GM19238 (cell line): ENCODE results near the gene GDF2.
A peak's percentile ranks its signal among the peaks of the same experiment; 100 is the strongest.

Experiments
- DNase-seq: peaks from one replicate; pipeline ENCODE4 v3.0.0; 2011; ENCODE audit warnings: low spot score; ENCODE audit not compliant: insufficient read length

The GDF2 gene

DNA sequence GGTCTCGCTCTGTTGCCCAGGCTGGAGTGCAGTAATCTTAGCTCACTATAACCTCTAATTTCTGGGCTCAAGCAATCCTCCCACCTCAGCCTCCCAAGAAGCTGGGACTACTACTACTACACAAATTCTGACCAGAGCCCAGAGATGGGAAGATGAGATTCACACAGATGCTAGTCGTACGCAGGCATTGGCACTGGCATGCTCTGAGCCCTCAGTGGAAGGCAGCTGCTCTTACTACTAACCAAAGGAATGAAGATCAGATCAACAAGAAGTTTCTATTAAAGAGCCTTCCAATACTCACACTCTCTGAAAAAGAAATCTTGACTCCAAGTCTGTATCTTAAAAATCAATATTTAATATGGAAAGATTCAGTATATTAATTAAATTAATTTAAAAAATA is 10.7 kb downstream of the GDF2 start:
- no peak for DNase-seq

DNA sequence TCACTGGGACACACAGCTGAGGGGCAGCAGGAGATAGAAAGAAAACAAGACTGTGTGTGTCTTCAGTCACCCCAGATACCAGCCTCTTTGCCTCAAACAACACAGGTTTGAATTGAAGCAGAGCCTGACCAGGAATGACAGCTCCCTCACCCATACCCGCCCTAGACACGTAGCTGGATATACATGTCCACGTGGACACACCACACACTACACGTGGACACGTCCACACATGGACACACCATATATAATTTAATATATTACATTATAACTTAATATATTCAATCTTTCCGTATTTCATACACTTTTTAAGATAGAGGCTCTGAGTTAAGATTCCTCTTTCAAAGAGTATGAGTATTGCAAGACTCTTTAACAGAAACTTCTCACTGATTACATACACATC is 11.3 kb downstream of the GDF2 start:
- DNase-seq, result no peak

DNA sequence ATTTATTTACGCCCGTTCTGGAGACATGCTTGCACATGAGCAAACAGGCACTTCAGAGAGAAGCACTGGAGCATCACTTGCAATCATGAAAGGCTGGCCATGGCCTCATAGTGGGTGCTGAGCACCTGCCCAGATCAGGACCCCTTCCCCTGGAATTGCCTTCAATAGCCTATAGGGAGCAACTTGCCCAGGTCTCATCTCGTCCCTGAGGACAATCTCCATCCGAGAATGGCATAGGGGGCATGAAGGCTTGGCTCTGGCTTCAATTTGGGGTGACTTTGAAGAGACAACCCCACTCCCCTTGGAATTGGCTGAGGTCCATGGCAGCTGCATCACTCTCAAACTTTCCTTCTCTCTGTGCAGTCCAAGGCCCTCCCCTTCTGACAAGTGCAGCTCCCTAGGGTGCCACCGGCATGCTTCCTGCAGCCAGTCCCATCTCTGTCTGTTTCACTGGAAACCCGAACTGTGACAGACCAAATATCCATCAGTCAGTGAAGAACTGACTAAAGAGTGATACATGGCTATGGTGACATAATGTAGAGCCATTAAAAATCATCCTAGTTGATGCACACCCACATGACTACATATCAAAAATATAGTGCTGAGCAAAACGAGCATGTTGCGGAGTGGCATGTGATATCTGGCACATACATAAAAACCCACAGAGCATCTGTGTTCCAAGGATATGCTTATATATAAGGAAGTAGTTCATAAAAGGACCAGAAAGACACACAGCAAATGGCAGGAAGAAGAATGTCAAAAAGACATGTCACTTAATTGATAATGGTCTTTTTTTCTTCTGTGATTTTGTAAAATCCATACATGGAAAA is 12.4 kb downstream of the GDF2 start:
- DNase-seq, result no peak

DNA sequence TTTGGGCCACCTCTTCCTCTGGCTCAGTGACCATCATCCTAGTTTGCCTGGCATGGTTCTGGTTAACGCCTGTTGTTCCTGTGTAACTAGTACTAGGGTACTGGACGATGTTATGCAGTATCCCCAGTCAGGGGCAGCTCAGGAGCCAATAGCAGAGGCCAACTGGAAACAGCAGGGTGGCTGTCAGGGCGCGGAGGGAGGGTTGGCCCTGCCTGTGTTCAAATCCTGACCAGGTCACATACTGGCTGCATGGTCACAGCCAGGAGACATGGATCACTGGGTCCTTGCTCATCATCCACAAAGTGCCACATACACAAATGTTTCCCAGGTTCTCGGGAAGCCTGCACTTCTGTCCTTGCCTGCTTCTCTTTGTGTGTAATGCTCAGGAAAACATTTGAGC is 13.7 kb downstream of the GDF2 start:
- DNase-seq, result no peak

DNA sequence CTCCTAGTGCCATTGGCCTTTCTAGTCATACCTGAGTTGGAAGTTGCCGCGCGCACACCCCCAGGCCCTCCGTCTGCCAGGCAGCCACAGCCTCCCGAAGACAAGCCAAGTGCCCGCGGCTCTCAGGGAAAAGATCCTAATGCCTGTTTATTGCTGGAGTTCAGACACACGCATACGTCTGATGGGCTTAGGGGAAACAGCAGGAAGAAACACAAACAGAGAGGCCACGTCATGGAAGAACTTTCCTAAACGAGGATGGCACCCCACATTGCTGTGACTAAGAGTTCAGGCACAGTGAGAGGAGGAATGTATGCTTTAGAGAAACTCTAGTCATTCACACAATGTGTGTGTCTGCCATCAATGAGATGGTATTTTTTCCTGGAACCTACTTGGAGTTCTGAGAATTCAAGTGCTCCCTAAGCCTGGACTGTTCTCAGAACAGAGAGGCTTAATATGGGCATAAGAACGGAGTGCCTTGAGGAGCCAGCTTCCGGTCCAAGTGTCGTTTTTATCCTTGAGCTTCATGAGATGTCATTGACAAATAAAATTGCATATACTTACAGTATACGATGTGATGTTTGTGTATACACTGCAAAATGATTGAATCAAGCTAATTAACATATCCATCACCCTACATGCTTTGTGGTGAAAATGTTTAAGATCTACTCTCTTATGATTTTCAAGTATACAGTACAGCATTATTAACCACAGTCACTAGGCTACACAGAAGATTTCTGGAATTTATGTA is 14.3 kb downstream of the GDF2 start:
- DNase-seq, result no peak

DNA sequence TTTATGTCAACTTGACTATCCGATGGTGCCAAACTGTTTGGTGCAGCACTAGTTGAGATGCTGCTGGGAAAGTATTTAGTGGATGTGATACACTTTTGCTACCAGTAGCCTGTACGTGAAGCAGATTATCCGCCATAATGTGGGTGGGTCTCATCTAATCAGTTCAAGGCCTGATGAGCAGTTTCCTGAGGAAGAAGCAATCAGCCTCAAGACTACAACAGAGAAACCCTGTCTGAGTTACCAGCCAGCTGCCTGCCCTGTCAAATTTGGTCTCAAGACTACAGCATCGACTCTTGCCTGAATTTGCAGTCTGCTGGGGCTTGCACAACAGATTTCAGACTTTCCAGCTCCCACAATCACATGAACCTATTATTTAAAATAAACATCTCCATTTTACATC is 15.1 kb downstream of the GDF2 start:
- DNase-seq, result no peak

DNA sequence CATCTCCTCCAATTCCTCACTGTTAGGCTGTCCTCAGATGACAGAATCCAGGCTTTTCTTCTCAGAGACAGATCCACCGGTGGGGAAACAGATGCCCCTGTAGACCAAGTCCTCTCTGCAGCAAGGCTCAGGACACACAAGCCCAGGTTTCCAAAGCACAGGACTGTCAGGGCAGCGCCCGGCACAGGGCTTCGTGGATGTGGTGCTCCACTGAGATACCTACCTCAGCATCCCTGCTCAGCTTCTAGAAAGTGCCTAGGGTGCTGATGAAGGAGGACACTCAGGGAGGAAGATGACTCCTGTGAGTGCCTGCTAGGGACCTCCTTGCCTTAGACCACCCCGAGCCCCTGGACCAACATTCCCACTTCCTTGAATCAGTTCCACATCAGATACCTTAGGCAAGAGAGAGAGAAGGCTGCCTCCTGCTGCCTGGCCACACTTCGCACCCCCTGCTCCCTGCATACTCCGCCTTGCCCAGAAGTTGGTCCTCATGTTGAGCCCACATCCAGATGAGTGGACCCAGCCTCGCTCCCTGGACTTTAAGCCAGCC is 17.0 kb downstream of the GDF2 start:
- no peak for DNase-seq

DNA sequence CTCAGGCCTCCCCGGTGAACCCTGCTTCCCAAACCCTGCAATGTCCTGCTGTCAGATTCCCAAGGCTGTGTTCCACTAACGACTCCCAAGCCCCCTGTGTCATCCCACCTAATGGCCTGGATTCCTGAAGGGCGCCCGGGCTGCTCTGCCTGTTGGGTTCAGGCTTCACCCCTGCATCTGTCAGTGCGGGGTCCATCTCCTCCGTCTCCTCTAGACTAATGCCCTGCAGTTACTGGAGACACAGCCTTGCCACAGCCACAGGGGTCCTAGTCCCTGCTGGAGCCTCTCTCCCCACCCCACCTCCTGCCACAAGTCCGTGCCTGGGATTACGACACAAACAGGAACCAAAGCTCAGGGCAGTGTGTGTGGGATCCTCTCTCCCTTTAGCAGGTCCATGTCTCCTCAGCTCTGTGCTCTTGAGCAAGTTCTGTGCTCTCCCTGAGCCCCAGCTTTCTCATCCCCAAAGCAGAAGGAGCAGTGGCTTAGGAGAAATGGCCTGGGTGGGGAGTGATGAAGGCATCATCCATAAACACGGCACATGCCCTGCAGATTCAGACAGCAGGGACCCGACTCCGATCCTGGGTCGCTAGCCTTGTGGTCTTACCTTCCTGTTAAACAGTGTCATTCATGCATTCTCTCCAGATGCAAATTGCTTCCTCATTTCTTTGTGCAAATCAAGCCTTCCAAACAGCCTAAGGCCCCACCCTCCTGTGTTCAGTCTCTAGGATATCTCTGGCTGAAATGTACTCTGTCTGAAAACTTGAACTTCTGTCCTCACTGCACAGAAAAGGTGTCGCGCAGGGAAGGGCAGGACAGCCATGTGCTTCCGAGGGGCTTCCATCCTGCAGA is 17.7 kb downstream of the GDF2 start:
- no peak for DNase-seq

DNA sequence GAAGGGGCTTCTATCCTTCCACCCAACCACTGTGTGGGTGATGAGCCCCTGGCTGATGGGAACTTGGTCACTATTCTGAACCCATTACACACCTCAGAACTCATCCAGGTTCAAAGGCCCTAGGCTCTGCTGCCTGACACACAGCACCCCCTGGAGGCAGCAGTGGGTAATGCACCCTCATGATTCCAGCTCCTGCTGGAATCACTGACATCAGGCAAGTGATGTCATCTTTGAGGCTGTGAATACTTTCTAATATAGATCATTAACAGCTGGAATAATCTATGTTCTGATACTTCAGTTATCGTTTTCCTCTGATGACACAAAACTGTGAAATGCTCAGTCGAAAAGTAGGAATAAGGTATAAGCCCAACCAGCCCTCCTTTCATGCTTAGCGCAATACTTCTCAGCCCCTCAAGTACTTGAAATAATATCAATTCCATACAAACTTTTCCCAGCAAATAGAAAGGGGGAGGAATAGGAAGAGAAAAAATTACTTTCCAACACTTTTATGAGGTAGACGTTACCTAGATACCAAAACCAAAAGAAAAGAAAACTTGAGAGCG is 18.4 kb downstream of the GDF2 start:
- DNase-seq, result peak; percentile 72

DNA sequence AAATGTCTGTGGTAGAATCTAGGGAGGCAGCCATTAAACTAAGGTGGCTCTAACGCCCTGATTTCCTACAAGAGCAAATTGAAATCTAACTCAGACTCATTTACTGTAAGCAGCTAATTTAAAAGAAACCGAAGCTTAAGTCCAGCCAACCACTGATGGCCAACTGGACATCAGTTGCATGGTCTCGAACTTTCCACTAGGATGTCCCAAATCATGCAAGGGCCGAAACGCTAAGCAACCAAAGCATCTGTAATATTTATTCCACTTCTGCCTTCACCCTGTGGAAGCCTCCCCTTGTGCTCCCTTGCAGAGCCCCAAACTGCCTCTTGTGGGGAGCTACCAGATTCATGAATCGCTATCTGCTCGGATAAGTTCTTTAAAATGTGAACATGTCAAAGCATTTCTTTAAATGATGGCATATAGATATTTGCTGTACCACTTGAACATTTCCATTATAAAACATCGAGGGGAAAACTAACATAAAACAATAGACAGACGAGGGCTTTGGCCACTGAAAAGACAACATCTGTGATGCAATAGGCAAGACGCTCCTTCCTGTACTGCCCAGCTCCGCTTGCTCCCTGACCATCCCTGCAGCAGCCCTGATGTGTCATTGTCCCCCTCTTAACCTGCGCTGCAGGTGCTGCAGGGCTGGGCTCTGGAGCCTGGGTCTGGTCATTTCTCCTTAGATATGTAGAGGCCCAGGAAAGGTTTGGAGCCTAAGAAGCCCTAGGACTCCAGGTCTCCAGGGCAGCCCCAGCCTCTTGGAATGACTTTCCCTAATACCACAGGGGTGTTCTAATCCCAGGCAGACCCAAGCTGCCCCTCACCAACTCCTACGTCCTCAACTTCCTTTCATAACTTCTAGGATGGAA is 23.0 kb downstream of the GDF2 start:
- no peak for DNase-seq

DNA sequence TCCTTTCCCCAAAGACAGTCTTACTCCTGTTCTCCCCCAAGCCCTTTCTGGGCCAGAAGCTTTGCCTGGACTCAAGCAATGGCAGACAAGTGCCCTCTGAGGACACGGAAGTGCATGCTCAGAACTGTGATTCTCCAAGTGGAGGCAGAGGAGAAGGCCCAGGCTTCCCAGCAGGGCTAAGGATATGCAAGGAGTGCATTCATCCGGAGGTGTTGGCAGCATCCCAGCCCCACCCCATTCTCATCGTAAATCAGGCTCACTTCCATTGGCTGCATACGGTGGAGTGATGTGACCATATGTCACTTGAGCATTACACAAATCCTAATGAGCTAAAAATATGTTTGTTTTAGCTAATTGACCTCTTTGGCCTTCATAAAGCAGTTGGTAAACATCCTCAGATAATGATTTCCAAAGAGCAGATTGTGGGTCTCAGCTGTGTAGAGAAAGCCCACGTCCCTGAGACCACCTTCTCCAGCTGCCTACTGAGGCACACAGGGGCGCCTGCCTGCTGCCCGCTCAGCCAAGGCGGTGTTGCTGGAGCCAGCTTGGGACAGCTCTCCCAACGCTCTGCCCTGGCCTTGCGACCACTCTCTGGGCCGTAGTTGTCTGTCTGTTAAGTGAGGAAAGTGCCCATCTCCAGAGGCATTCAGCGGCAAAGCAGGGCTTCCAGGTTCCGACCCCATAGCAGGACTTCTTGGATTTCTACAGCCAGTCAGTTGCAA is 24.5 kb downstream of the GDF2 start:
- no peak for DNase-seq

DNA sequence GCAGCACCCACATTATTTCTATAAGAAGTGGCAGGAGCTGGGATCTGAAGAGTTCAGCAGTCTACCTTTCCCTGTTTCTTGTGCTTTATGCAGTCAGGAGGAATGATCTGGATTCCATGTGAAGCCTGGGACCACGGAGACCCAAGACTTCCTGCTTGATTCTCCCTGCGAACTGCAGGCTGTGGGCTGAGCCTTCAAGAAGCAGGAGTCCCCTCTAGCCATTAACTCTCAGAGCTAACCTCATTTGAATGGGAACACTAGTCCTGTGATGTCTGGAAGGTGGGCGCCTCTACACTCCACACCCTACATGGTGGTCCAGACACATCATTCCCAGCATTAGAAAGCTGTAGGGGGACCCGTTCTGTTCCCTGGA is 25.0 kb downstream of the GDF2 start:
- no peak for DNase-seq

DNA sequence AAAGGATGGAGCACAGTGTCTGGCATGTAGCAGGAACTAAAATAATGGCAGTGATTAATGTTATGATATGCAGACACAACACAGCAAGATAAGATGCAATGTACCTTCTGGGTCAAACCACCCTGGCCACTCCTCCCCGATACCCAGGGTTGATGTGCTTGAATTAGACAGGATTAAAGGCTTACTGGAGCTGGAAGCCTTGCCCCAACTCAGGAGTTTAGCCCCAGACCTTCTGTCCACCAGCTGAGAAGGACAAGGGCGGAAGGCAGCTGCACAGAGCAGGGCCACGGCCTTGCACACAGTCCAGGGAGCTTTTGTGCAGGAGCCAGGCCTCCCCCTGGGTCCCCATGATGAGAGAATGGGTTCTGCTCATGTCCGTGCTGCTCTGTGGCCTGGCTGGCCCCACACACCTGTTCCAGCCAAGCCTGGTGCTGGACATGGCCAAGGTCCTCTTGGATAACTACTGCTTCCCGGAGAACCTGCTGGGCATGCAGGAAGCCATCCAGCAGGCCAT is 25.9 kb downstream of the GDF2 start, which contains the start of gene RBP3:
Gene RBP3, plus strand, starts transcription at position 226 of the 514 bp plus-strand sequence. Its CDS starts 122 bp downstream, at position 348.
- no peak for DNase-seq

DNA sequence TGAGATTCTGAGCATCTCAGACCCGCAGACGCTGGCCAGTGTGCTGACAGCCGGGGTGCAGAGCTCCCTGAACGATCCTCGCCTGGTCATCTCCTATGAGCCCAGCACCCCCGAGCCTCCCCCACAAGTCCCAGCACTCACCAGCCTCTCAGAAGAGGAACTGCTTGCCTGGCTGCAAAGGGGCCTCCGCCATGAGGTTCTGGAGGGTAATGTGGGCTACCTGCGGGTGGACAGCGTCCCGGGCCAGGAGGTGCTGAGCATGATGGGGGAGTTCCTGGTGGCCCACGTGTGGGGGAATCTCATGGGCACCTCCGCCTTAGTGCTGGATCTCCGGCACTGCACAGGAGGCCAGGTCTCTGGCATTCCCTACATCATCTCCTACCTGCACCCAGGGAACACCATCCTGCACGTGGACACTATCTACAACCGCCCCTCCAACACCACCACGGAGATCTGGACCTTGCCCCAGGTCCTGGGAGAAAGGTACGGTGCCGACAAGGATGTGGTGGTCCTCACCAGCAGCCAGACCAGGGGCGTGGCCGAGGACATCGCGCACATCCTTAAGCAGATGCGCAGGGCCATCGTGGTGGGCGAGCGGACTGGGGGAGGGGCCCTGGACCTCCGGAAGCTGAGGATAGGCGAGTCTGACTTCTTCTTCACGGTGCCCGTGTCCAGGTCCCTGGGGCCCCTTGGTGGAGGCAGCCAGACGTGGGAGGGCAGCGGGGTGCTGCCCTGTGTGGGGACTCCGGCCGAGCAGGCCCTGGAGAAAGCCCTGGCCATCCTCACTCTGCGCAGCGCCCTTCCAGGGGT is 26.6 kb downstream of the GDF2 start:
- DNase-seq, result no peak

DNA sequence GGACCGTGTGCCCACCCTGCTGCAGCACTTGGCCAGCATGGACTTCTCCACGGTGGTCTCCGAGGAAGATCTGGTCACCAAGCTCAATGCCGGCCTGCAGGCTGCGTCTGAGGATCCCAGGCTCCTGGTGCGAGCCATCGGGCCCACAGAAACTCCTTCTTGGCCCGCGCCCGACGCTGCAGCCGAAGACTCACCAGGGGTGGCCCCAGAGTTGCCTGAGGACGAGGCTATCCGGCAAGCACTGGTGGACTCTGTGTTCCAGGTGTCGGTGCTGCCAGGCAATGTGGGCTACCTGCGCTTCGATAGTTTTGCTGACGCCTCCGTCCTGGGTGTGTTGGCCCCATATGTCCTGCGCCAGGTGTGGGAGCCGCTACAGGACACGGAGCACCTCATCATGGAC is 27.3 kb downstream of the GDF2 start:
- DNase-seq, result no peak

DNA sequence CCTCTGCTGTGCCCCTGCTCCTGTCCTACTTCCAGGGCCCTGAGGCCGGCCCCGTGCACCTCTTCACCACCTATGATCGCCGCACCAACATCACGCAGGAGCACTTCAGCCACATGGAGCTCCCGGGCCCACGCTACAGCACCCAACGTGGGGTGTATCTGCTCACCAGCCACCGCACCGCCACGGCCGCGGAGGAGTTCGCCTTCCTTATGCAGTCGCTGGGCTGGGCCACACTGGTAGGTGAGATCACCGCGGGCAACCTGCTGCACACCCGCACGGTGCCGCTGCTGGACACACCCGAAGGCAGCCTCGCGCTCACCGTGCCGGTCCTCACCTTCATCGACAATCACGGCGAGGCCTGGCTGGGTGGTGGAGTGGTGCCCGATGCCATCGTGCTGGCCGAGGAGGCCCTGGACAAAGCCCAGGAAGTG is 27.7 kb downstream of the GDF2 start:
- no peak for DNase-seq

DNA sequence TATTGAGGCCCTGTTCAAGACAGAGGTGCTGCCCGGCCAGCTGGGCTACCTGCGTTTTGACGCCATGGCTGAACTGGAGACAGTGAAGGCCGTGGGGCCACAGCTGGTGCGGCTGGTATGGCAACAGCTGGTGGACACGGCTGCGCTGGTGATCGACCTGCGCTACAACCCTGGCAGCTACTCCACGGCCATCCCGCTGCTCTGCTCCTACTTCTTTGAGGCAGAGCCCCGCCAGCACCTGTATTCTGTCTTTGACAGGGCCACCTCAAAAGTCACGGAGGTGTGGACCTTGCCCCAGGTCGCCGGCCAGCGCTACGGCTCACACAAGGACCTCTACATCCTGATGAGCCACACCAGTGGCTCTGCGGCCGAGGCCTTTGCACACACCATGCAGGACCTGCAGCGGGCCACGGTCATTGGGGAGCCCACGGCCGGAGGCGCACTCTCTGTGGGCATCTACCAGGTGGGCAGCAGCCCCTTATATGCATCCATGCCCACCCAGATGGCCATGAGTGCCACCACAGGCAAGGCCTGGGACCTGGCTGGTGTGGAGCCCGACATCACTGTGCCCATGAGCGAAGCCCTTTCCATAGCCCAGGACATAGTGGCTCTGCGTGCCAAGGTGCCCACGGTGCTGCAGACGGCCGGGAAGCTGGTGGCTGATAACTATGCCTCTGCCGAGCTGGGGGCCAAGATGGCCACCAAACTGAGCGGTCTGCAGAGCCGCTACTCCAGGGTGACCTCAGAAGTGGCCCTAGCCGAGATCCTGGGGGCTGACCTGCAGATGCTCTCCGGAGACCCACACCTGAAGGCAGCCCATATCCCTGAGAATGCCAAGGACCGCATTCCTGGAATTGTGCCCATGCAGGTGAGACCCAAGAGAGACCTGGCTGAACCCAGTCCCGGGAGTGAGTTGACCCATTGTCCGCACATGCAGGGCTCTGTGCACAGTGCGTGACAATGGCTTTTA is 28.7 kb downstream of the GDF2 start:
- DNase-seq, result no peak
